Stimulated activated CD4-positive, alpha-beta T cell treated with anti-CD3 and anti-CD28 coated beads, Interleukin-2, amount 100 ng/mL, for 24 hours (primary cell): Measurements from ENCODE around the gene SLC6A5.

Source experiments
- DNase-seq, 2 donors: peaks; one replicate each; pipeline ENCODE4 v3.0.0-alpha.2; 2020

SLC6A5 gene

DNA sequence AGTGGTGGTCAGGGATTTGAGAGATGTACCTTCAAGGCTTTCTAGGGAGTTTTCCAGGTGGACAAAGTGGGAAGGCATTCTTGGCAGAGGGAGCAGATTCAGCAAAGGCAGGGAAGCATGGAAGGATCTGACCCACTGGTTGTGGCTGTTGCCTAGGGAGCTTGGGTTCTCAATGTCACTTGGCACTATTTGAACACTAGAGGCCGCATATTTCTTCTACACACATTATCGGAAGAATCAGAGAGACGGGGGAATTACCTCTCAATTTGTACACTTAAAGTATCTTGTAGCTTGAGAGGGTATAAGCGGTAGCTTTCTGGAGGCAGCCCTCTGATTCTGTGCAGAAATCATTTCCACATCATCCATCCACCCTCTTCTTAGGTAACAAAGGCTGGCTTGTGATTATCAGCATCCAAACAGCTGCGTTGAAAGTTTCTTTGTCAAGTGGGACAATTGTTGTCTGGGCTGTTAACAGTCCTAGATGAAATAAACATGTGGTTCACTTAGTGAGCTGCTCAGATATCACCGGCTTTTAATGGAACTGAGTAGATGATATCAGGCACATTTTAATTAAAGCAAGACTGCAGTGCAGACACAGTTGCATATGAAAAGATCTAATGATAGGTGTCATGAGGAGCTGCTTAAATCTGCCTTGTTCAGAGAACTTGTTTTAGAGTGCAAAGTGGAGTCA is 72.6 kb downstream of the SLC6A5 start:
- no peak for DNase-seq

DNA sequence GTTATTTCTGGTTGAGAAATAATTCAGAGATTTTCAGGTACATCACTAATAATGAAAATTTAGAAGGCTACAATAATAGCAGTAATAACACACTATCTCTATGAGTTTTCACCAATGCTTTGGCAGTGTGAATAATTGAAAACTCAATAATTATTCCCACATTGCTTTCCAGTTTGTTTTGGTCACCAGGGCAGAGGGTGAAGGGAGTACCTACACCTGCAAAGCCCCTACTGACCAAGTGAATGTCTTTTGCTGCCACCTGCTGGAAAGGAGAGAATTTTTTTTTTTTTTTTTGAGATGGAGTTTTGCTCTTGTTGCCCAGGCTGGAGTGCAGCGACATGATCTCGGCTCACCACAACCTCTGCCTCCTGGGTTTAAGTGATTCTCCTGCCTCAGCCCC is 73.2 kb downstream of the SLC6A5 start:
- DNase-seq = no peak

DNA sequence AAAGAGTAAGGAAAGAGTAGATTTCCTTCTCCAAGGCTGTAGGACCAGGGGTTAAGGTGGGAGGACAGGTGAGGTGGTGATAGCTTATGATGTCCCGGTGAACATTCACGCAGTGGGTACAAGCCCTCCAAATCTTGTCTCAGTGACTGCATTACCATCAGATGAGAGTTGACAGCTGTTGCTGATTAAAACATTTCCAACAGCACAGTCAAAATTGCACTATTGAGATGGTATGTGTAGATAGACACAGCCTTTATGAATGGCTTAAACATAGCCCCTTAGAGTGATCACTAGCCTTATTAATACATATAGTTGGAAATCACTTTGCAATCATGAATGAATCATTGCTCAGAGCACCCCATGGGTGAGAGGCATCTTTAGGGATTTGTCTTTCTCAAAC is 77.2 kb downstream of the SLC6A5 start:
- no peak for DNase-seq

DNA sequence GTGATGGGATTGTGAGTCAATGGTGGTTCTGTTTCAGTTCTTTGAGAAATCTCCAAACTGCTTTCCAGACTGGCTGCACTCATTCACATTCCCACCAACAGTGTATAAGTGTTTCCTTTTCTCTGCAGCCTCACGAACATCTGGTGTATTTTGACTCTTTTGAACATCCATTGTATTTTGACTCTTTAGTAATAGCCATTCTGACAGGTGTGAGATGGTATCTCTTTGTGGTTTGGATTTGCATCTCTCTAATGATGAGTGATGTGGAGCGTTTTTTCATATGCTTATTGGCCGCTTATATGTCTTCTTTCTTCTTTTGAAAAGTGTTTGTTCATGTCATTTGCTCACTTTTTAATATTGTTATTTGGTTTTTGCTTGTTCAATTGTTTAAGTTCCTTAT is 89.4 kb downstream of the SLC6A5 start:
- no peak for DNase-seq

DNA sequence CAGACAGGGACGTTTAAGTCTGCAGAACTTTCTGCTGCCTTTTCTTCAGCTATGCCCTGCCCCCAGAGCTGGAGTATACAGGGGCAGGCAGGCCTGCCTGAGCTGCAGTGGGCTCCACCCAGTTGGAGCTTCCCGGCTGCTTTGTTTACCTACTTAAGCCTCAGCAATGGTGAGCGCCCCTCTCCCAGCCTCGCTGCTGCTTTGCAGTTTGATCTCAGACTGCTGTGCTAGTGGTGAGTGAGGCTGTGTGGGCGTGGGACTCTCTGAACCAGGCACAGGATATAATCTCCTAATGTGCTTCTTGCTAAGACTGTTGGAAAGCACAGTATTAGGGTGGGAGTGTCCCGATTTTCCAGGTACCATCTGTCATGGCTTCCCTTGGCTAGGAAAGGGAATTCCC is 108.5 kb downstream of the SLC6A5 start:
- DNase-seq = no peak
